ENCODE data around the gene IFT80.

DNA sequence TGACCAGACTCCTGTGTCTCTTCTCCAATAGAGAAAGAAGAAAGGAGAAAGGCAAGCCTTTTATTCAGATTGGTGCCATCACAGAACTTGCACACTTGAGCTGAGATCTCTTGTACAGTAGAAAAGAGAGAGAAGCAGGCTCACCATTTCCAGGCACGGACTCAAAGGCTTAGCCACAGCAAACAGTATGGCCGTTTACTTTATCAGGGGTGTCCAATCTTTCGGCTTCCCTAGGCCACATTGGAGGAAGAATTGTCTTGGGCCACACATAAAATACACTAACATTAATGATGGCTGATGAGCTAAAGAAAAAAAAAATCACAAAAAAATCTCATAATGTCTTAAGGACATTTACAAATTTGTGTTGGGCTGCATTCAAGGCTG, 5.0 kb downstream of the IFT80 start:
- TF ChIP-seq ATF1 (CRISPR knock-in tag; IDR thresholded peaks at IDR 0.05) (no peak), TP53 (CRISPR knock-in tag; IDR thresholded peaks at IDR 0.05) (no peak)
- TF ChIP-seq, protein P1, sequence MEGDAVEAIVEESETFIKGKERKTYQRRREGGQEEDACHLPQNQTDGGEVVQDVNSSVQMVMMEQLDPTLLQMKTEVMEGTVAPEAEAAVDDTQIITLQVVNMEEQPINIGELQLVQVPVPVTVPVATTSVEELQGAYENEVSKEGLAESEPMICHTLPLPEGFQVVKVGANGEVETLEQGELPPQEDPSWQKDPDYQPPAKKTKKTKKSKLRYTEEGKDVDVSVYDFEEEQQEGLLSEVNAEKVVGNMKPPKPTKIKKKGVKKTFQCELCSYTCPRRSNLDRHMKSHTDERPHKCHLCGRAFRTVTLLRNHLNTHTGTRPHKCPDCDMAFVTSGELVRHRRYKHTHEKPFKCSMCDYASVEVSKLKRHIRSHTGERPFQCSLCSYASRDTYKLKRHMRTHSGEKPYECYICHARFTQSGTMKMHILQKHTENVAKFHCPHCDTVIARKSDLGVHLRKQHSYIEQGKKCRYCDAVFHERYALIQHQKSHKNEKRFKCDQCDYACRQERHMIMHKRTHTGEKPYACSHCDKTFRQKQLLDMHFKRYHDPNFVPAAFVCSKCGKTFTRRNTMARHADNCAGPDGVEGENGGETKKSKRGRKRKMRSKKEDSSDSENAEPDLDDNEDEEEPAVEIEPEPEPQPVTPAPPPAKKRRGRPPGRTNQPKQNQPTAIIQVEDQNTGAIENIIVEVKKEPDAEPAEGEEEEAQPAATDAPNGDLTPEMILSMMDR (IDR thresholded peaks at IDR 0.05), result no peak

All from WTC11 (cell line).